ENCODE results near the gene NEURL1.

GRCh38 chr10:103506061-103506460 lies 12.6 kb downstream of the NEURL1 start:
- TF ChIP-seq, protein P1, sequence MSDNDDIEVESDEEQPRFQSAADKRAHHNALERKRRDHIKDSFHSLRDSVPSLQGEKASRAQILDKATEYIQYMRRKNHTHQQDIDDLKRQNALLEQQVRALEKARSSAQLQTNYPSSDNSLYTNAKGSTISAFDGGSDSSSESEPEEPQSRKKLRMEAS (IDR thresholded peaks at IDR 0.05; ENCODE audit: low read depth, low read length) = no peak
- TF ChIP-seq CTCF (IDR thresholded peaks at IDR 0.05; ENCODE audit: low read depth, low read length) (no peak), POLR2A (IDR thresholded peaks at IDR 0.05; ENCODE audit: extremely low read depth, insufficient read length) (no peak), MYC (IDR thresholded peaks at IDR 0.05; ENCODE audit: low read depth, low read length) (no peak)

All from NB4 (cell line).